ENCODE results near the gene SEZ6L2. TPM values are rescaled to one million over a fixed set of nuclear protein-coding genes. Genes with fewer than 3 reads are reported as not detected.
"Not testable (repeated sequence)": the region's sequence is repeated elsewhere in the genome, so short reads cannot be mapped to it uniquely, and the experiment has no call there.

The SEZ6L2 gene
- polyA plus RNA-seq, 3 donors from 2014 or later, result not detected

GRCh38 chr16:29848420-29849297, 50.7 kb downstream of the SEZ6L2 start:
- Mint-ChIP-seq H3K9me3 (no peaks in the 10 kb centered on the region), H3K36me3 (peaks cover 4 to 13% (median 4%) of the 10 kb centered on the region in 3 donors), H3K4me1 (no peaks in the 10 kb centered on the region), H3K27me3 (ENCODE audit: low read depth in 3 of 3) (peaks cover 0 to 5% (median 3%) of the 10 kb centered on the region in 3 donors), H3K4me3 (no peak overlapping the region), H3K27ac (peak overlapping the region in 4 of 6 donors; percentile 17 to 67 (median 56))
- DNase-seq, result peak; percentile 64 to 76 (median 70)

- Mint-ChIP-seq H3K27ac (peak overlapping the region in 1 of 6 donors; percentile 31), H3K9me3 (no peaks in the 10 kb centered on the region), H3K27me3 (ENCODE audit: low read depth in 3 of 3) (peaks cover 0 to 5% (median 3%) of the 10 kb centered on the region in 3 donors), H3K36me3 (peaks cover 4 to 19% (median 8%) of the 10 kb centered on the region in 3 donors), H3K4me3 (no peak overlapping the region), H3K4me1 (no peaks in the 10 kb centered on the region)
- no peak for DNase-seq
Measured at GRCh38 chr16:29845656-29846055, 53.7 kb downstream of the SEZ6L2 start.

- peaks cover 0 to 5% (median 5%) of the 10 kb centered on the region in 3 donors for H3K27me3 Mint-ChIP-seq (ENCODE audit: low read depth in 3 of 3)
- H3K9me3 Mint-ChIP-seq, result no peaks in the 10 kb centered on the region
- H3K27ac Mint-ChIP-seq, result peak overlapping the region in 1 of 6 donors; percentile 31
- DNase-seq, result no peak
- no peaks in the 10 kb centered on the region for H3K4me1 Mint-ChIP-seq
- no peak overlapping the region for H3K4me3 Mint-ChIP-seq
- H3K36me3 Mint-ChIP-seq, result peaks cover 4 to 24% (median 8%) of the 10 kb centered on the region in 3 donors
Measured at GRCh38 chr16:29844575-29845331, 54.6 kb downstream of the SEZ6L2 start.

- no peak for DNase-seq
- H3K4me3 Mint-ChIP-seq, result no peak overlapping the region
- H3K27me3 Mint-ChIP-seq (ENCODE audit: low read depth in 3 of 3), result peaks cover 0 to 5% (median 5%) of the 10 kb centered on the region in 3 donors
- H3K27ac Mint-ChIP-seq, result no peak overlapping the region
- no peaks in the 10 kb centered on the region for H3K9me3 Mint-ChIP-seq
- no peaks in the 10 kb centered on the region for H3K4me1 Mint-ChIP-seq
- peaks cover 7 to 24% (median 8%) of the 10 kb centered on the region in 3 donors for H3K36me3 Mint-ChIP-seq
Measured at GRCh38 chr16:29843931-29844330, 55.4 kb downstream of the SEZ6L2 start.

- H3K9me3 Mint-ChIP-seq, result no peaks in the 10 kb centered on the region
- DNase-seq, result no peak
- H3K4me1 Mint-ChIP-seq, result no peaks in the 10 kb centered on the region
- peaks cover 0 to 5% (median 5%) of the 10 kb centered on the region in 3 donors for H3K27me3 Mint-ChIP-seq (ENCODE audit: low read depth in 3 of 3)
- H3K27ac Mint-ChIP-seq, result no peak overlapping the region
- H3K4me3 Mint-ChIP-seq, result no peak overlapping the region
- H3K36me3 Mint-ChIP-seq, result peaks cover 7 to 25% (median 8%) of the 10 kb centered on the region in 3 donors
Measured at GRCh38 chr16:29842732-29843346, 56.5 kb downstream of the SEZ6L2 start.

GRCh38 chr16:29841631-29842030, 57.7 kb downstream of the SEZ6L2 start:
- no peaks in the 10 kb centered on the region for H3K4me1 Mint-ChIP-seq
- H3K4me3 Mint-ChIP-seq, result no peak overlapping the region
- peak overlapping the region in 1 of 6 donors; percentile 29 for H3K27ac Mint-ChIP-seq
- no peaks in the 10 kb centered on the region for H3K9me3 Mint-ChIP-seq
- peaks cover 0 to 2% (median 0%) of the 10 kb centered on the region in 3 donors for H3K27me3 Mint-ChIP-seq (ENCODE audit: low read depth in 3 of 3)
- no peak for DNase-seq
- peaks cover 11 to 30% (median 12%) of the 10 kb centered on the region in 3 donors for H3K36me3 Mint-ChIP-seq

GRCh38 chr16:29840240-29840639, 59.1 kb downstream of the SEZ6L2 start:
- Mint-ChIP-seq H3K4me1 (no peaks in the 10 kb centered on the region), H3K36me3 (peaks cover 13 to 36% (median 15%) of the 10 kb centered on the region in 3 donors), H3K27ac (peak overlapping the region in 2 of 6 donors; percentile 55 to 60), H3K4me3 (no peak overlapping the region), H3K9me3 (no peaks in the 10 kb centered on the region), H3K27me3 (ENCODE audit: low read depth in 3 of 3) (peaks cover 0 to 2% (median 0%) of the 10 kb centered on the region in 3 donors)
- DNase-seq, result no peak

- Mint-ChIP-seq H3K36me3 (peaks cover 11 to 35% (median 15%) of the 10 kb centered on the region in 3 donors), H3K9me3 (no peaks in the 10 kb centered on the region), H3K27ac (no peak overlapping the region), H3K27me3 (ENCODE audit: low read depth in 3 of 3) (peaks cover 0 to 2% (median 0%) of the 10 kb centered on the region in 3 donors), H3K4me3 (no peak overlapping the region), H3K4me1 (no peaks in the 10 kb centered on the region)
- DNase-seq, result no peak
Measured at GRCh38 chr16:29839822-29840221, 59.5 kb downstream of the SEZ6L2 start.

- no peak overlapping the region for H3K27ac Mint-ChIP-seq
- no peaks in the 10 kb centered on the region for H3K4me1 Mint-ChIP-seq
- no peaks in the 10 kb centered on the region for H3K9me3 Mint-ChIP-seq
- H3K27me3 Mint-ChIP-seq (ENCODE audit: low read depth in 3 of 3), result peaks cover 0 to 2% (median 0%) of the 10 kb centered on the region in 3 donors
- H3K36me3 Mint-ChIP-seq, result peaks cover 12 to 34% (median 19%) of the 10 kb centered on the region in 3 donors
- H3K4me3 Mint-ChIP-seq, result no peak overlapping the region
- DNase-seq, result no peak
Measured at GRCh38 chr16:29837841-29838240, 61.5 kb downstream of the SEZ6L2 start.

- Mint-ChIP-seq H3K27me3 (ENCODE audit: low read depth in 3 of 3) (peaks cover 0 to 2% (median 0%) of the 10 kb centered on the region in 3 donors), H3K4me1 (no peaks in the 10 kb centered on the region), H3K4me3 (no peak overlapping the region), H3K36me3 (peaks cover 16 to 38% (median 19%) of the 10 kb centered on the region in 3 donors), H3K27ac (no peak overlapping the region), H3K9me3 (no peaks in the 10 kb centered on the region)
- DNase-seq, result no peak
Measured at GRCh38 chr16:29836623-29837022, 62.7 kb downstream of the SEZ6L2 start.

GRCh38 chr16:29835926-29836325, 63.4 kb downstream of the SEZ6L2 start:
- Mint-ChIP-seq H3K27ac (peak overlapping the region in 1 of 6 donors; percentile 2), H3K36me3 (peaks cover 14 to 36% (median 19%) of the 10 kb centered on the region in 3 donors), H3K9me3 (no peaks in the 10 kb centered on the region), H3K27me3 (ENCODE audit: low read depth in 3 of 3) (peaks cover 0 to 2% (median 2%) of the 10 kb centered on the region in 3 donors), H3K4me1 (no peaks in the 10 kb centered on the region), H3K4me3 (no peak overlapping the region)
- no peak for DNase-seq

GRCh38 chr16:29834079-29834478, 65.3 kb downstream of the SEZ6L2 start:
- no peak overlapping the region for H3K27ac Mint-ChIP-seq
- H3K36me3 Mint-ChIP-seq, result peaks cover 13 to 28% (median 16%) of the 10 kb centered on the region in 3 donors
- peaks cover 0 to 2% (median 0%) of the 10 kb centered on the region in 3 donors for H3K27me3 Mint-ChIP-seq (ENCODE audit: low read depth in 3 of 3)
- no peak overlapping the region for H3K4me3 Mint-ChIP-seq
- peaks cover 0 to 5% of the 10 kb centered on the region in 2 donors for H3K4me1 Mint-ChIP-seq
- H3K9me3 Mint-ChIP-seq, result no peaks in the 10 kb centered on the region
- DNase-seq, result no peak

GRCh38 chr16:29833219-29833618, 66.1 kb downstream of the SEZ6L2 start:
- not testable (repeated sequence) for H3K27ac Mint-ChIP-seq; H3K9me3 Mint-ChIP-seq; DNase-seq; H3K4me1 Mint-ChIP-seq; H3K27me3 Mint-ChIP-seq (ENCODE audit: low read depth in 3 of 3); H3K4me3 Mint-ChIP-seq
- peaks cover 13 to 28% (median 16%) of the 10 kb centered on the region in 3 donors for H3K36me3 Mint-ChIP-seq
